H1 (cell line): ENCODE results near the gene SNX2. TPM values are rescaled to one million over a fixed set of nuclear protein-coding genes. Genes with fewer than 3 reads are reported as not detected.

Experiments used
- CHD7 ChIP-seq: fragments of 300-600 bp; sonication (generic); IDR thresholded peaks from 2 replicates; pipeline ENCODE4 v1.7.1; 2012; ENCODE audit warnings: low read length, moderate library complexity, mild to moderate bottlenecking, inconsistent platforms; ENCODE audit not compliant: insufficient replicate concordance
- KDM1A ChIP-seq: fragments of 200-600, 300-600 bp; sonication (generic); IDR thresholded peaks from 2 replicates; pipeline ENCODE4 v1.7.1; 2016; ENCODE audit warnings: mild to moderate bottlenecking, low read length, borderline replicate concordance
- NANOG ChIP-seq: IDR thresholded peaks from 2 replicates; pipeline ENCODE4 v1.6.1; 2011; ENCODE audit warnings: low read length, low read depth, mild to moderate bottlenecking, inconsistent platforms; ENCODE audit not compliant: insufficient read depth, poor library complexity, severe bottlenecking
- RFX5 ChIP-seq: IDR thresholded peaks from 2 replicates; pipeline ENCODE4 v1.6.1; 2011; ENCODE audit warnings: low read depth, low read length, improper control_type of control experiment, borderline replicate concordance
- SAP30 ChIP-seq: fragments of 300-600 bp; sonication (generic); IDR thresholded peaks from 2 replicates; pipeline ENCODE4 v1.7.1; 2012; ENCODE audit warnings: low read length, moderate library complexity, mild to moderate bottlenecking, inconsistent platforms; ENCODE audit not compliant: insufficient read depth, insufficient replicate concordance
- SIN3A ChIP-seq, 2 experiments: IDR thresholded peaks in 1 of 2; conservative IDR thresholded peaks in 1 of 2; 2 replicates each; pipeline ENCODE4 v1.6.1; 2011 to 2012; ENCODE audit warnings: low read length in 2 of 2, improper control_type of control experiment in 1 of 2, low read depth in 1 of 2, mild to moderate bottlenecking in 1 of 2
- polyA plus RNA-seq, 7 experiments: library from polyadenylated mRNA; depleted of rRNA in 3 of 7; stranded (reverse) in 5 of 7; unstranded in 2 of 7; fragments of >200 nt in 5 of 7; fragments of 200-250 nt in 2 of 7; gene quantifications; 1 replicate in 5 of 7; 2 replicates in 1 of 7; 4 replicates in 1 of 7; pipeline versions ENCODE4 v1.2.1 to v1.2.3, GENCODE V29; 2011 to 2013; ENCODE audit warnings: missing spikeins in 2 of 7, mixed read lengths in 2 of 7
- total RNA-seq: library from RNA; stranded (reverse); fragmentation: NEBNext Ultra II Directional; extraction: Animal tissue kit (Norgen Biotek cat#: 25700); gene quantifications from 2 replicates; pipeline ENCODE4 v1.2.1, GENCODE V29; 2021

SNX2 gene
- total and polyA plus RNA-seq, 2 of the 8 experiments (the other 6 are each of a cell fraction or from before 2014, with no cell fraction given): 51.0 to 61.2 TPM

GRCh38 chr5:122849771-122850170 lies 74.9 kb downstream of the SNX2 start (continued):
- TF ChIP-seq CHD7 (no peak), SIN3A (conservative IDR thresholded peaks at IDR 0.05 in 1 of 2, IDR thresholded peaks at IDR 0.05 in 1 of 2; ENCODE audit: low read depth in 1 of 2, low read length in 2 of 2) (no peak), RFX5 (no peak), NANOG (no peak), KDM1A (no peak), SAP30 (no peak)
